ENCODE measurements around the gene PAPPA2. TPM values are rescaled to one million over a fixed set of nuclear protein-coding genes. Genes with fewer than 3 reads are reported as not detected.

Gene PAPPA2
- total and polyA plus RNA-seq, 7 donors: under 0.01 to 3.9 (median 1.2) TPM; not detected in 1

DNA sequence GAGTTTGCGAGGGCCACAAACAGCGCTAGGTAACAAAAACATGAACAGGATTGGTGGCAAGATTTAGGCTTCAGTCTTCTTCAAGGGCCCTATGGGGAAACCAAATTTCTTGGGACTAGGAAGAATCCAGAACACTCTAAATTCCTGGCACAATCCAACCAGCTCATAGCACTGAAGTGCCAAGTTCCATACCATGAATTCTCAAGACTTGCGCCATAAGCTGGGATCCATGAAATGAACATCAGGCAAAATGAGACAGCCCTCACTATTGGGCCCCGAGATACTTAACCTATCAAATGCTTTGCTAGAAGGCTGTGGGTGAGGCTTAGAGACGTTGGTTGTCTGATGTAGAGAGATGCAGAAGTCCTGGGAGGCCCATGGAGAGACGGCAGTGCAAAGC is 322.1 kb downstream of the PAPPA2 start:
- H3K9me3 ChIP-seq: no peaks in the 10 kb centered on the region
- no peaks in the 10 kb centered on the region for H3K36me3 ChIP-seq
- WGBS, 2 donors: 83 to 86% methylated on average over 6 of the region's 6 CpGs
- intact Hi-C loops (cut with DNase I): no loop called here
- H3K27ac ChIP-seq: no peak overlapping the region
- H3K4me3 ChIP-seq: no peak overlapping the region
- no peaks in the 10 kb centered on the region for H3K27me3 ChIP-seq
- no peak for DNase-seq
- TF ChIP-seq, protein P1, sequence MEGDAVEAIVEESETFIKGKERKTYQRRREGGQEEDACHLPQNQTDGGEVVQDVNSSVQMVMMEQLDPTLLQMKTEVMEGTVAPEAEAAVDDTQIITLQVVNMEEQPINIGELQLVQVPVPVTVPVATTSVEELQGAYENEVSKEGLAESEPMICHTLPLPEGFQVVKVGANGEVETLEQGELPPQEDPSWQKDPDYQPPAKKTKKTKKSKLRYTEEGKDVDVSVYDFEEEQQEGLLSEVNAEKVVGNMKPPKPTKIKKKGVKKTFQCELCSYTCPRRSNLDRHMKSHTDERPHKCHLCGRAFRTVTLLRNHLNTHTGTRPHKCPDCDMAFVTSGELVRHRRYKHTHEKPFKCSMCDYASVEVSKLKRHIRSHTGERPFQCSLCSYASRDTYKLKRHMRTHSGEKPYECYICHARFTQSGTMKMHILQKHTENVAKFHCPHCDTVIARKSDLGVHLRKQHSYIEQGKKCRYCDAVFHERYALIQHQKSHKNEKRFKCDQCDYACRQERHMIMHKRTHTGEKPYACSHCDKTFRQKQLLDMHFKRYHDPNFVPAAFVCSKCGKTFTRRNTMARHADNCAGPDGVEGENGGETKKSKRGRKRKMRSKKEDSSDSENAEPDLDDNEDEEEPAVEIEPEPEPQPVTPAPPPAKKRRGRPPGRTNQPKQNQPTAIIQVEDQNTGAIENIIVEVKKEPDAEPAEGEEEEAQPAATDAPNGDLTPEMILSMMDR (IDR thresholded peaks at IDR 0.05): no peak
- TF ChIP-seq POLR2A (IDR thresholded peaks at IDR 0.05) (no peak), EP300 (IDR thresholded peaks at IDR 0.05) (no peak), POLR2AphosphoS5 (IDR thresholded peaks at IDR 0.05) (no peak)
- H3K4me1 ChIP-seq: peaks cover 0 to 20% (median 5%) of the 10 kb centered on the region in 4 donors

GRCh38 chr1:176785791-176786190 is 322.8 kb downstream of the PAPPA2 start:
- Histone ChIP-seq H3K27me3 (no peaks in the 10 kb centered on the region), H3K4me3 (no peak overlapping the region), H3K9me3 (no peaks in the 10 kb centered on the region), H3K4me1 (peaks cover 0 to 20% (median 5%) of the 10 kb centered on the region in 4 donors), H3K27ac (no peak overlapping the region), H3K36me3 (no peaks in the 10 kb centered on the region)
- no peak for TF ChIP-seq EP300 (IDR thresholded peaks at IDR 0.05)
- no peak for TF ChIP-seq POLR2AphosphoS5 (IDR thresholded peaks at IDR 0.05)
- TF ChIP-seq, protein P1 (IDR thresholded peaks at IDR 0.05): no peak
- TF ChIP-seq POLR2A (IDR thresholded peaks at IDR 0.05): no peak
- DNase-seq: no peak
- WGBS, 2 donors: 47 to 53% methylated on average over 5 of the region's 5 CpGs
- intact Hi-C loops (cut with DNase I): no loop called here

- 43 to 49% methylated on average over 4 of the region's 4 CpGs for WGBS, 2 donors
- no peaks in the 10 kb centered on the region for H3K27me3 ChIP-seq
- H3K9me3 ChIP-seq: no peaks in the 10 kb centered on the region
- intact Hi-C loops (cut with DNase I): no loop called here
- peaks cover 0 to 20% (median 5%) of the 10 kb centered on the region in 4 donors for H3K4me1 ChIP-seq
- TF ChIP-seq EP300 (IDR thresholded peaks at IDR 0.05) (no peak), POLR2A (IDR thresholded peaks at IDR 0.05) (no peak), POLR2AphosphoS5 (IDR thresholded peaks at IDR 0.05) (no peak)
- TF ChIP-seq, protein P1 (IDR thresholded peaks at IDR 0.05): no peak
- no peak overlapping the region for H3K4me3 ChIP-seq
- DNase-seq: no peak
- no peaks in the 10 kb centered on the region for H3K36me3 ChIP-seq
- no peak overlapping the region for H3K27ac ChIP-seq
Observed at GRCh38 chr1:176786274-176786673, 323.3 kb downstream of the PAPPA2 start.

DNA sequence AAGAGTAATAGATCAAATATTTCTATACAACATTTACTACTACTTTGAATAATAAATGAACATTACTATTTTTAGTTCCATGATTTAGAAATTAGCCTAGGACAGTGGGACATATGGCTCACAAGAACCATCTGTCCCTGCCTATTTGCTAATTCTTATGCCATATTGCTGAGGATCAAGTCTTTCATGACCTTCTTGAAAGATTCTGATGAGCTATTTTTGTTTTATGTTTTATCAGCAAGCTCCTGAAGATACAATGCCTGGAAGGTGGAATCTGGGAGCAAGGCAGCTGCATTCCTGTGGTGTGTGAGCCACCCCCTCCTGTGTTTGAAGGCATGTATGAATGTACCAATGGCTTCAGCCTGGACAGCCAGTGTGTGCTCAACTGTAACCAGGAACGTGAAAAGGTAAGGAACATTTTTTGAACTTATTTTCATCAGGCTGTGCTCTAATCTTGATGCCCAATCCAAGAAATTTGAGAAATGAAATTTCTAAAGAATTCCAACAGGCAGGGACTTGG is 326.7 kb downstream of the PAPPA2 start:
- intact Hi-C loops (cut with DNase I): no loop called here
- WGBS, 2 donors: 68 to 81% methylated on average over 1 of the region's 1 CpG
- TF ChIP-seq, protein P1 (IDR thresholded peaks at IDR 0.05): no peak
- TF ChIP-seq POLR2A (IDR thresholded peaks at IDR 0.05) (no peak), EP300 (IDR thresholded peaks at IDR 0.05) (no peak), POLR2AphosphoS5 (IDR thresholded peaks at IDR 0.05) (no peak)
- Histone ChIP-seq H3K27me3 (no peaks in the 10 kb centered on the region), H3K4me1 (peaks cover 0 to 16% (median 5%) of the 10 kb centered on the region in 4 donors), H3K9me3 (no peaks in the 10 kb centered on the region), H3K4me3 (no peak overlapping the region), H3K36me3 (no peaks in the 10 kb centered on the region), H3K27ac (no peak overlapping the region)
- DNase-seq: no peak

DNA sequence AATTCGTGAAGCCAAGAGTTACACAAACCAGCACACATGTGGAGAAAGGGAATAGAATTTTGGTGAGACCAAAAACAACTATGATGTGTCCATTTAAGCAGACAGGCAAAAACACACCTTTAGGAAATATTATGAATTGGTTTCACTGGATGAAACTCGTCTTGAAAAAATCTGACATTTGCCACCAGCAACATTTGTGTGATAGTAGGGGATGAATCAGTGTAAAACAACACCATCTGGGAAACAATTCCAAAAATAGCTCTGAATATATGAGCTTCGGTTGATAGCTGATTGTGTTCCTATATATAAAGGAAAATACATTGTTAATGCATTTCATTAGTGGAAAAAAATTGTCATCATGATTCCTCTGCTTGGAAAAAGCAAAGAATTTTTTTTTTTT is 327.8 kb downstream of the PAPPA2 start:
- H3K4me1 ChIP-seq: peaks cover 0 to 10% (median 4%) of the 10 kb centered on the region in 4 donors
- DNase-seq: no peak
- no peaks in the 10 kb centered on the region for H3K27me3 ChIP-seq
- H3K36me3 ChIP-seq: no peaks in the 10 kb centered on the region
- H3K27ac ChIP-seq: no peak overlapping the region
- H3K9me3 ChIP-seq: no peaks in the 10 kb centered on the region
- 56 to 64% methylated on average over 3 of the region's 3 CpGs for WGBS, 2 donors
- no peak overlapping the region for H3K4me3 ChIP-seq
- intact Hi-C loops (cut with DNase I): no loop called here
- TF ChIP-seq EP300 (IDR thresholded peaks at IDR 0.05) (no peak), POLR2AphosphoS5 (IDR thresholded peaks at IDR 0.05) (no peak), POLR2A (IDR thresholded peaks at IDR 0.05) (no peak)
- TF ChIP-seq, protein P1 (IDR thresholded peaks at IDR 0.05): no peak

Measured in sigmoid colon (tissue), 7 donors.